Motor neuron (in vitro differentiated cells): ENCODE data around the gene MGAM2. TPM values are rescaled to one million over a fixed set of nuclear protein-coding genes. Genes with fewer than 3 reads are reported as not detected.

Experiments
- ATAC-seq, 8 experiments: fragments of 200-7000 bp; cut with Tn5 transposase; replicated peaks in 6 of 8; 2 replicates each; pipeline ENCODE4 v1.8.0; 2021; ENCODE audit warnings: mild to moderate bottlenecking in 8 of 8, moderate library complexity in 8 of 8
- H3K27ac ChIP-seq, 2 donors: fragments of 250-450 bp; sonication (Bioruptor Pico); 2 replicates each; pipeline ENCODE4 v1.9.0; 2021; ENCODE audit warnings: antibody characterized with exemption in 2 of 2, mild to moderate bottlenecking in 2 of 2, moderate library complexity in 1 of 2
- H3K4me1 ChIP-seq, 2 donors: fragments of 250-450 bp; sonication (Bioruptor Pico); replicated peaks in 1 of 2; 2 replicates each; pipeline ENCODE4 v1.6.1; 2021; ENCODE audit warnings: antibody characterized with exemption in 2 of 2, mild to moderate bottlenecking in 2 of 2, moderate library complexity in 1 of 2
- H3K4me3 ChIP-seq, 5 donors: fragments of 250-450 bp; sonication (Bioruptor Pico); 2 replicates each; pipeline ENCODE4 v1.9.0; 2021; ENCODE audit warnings: antibody characterized with exemption in 5 of 5, mild to moderate bottlenecking in 5 of 5, moderate library complexity in 4 of 5
- WGBS, 10 experiments: fragments of 450-650 bp; shearing (Covaris generic); methylation state at CpG; one replicate each; pipeline ENCODE4 v1.0.0; 2022; 5-methylcytosine and 5-hydroxymethylcytosine counted together
- in situ Hi-C, 9 experiments: fragments of 400-800 bp; cut with MboI; loops; one replicate each; pipeline ENCODE4 v1.15.0; 2021; ENCODE audit warnings: low sequenced_read_pairs in 9 of 9, low pct_unique_long_range_greater_than_20kb in 2 of 9; ENCODE audit not compliant: unreplicated experiment in 9 of 9
- total RNA-seq, 8 experiments: library from RNA; unstranded; fragments of 300-600 nt; gene quantifications; 2 replicates each; pipeline versions ENCODE4 v1.2.3 to v1.2.4, GENCODE V29; 2022

Gene MGAM2
- total RNA-seq, 8 experiments from 2014 or later, result under 0.01 to 0.63 (median 0.13) TPM; not detected in 2

GRCh38 chr7:142257958-142258357, 146.4 kb downstream of the MGAM2 start, which contains the start of gene PRSS58:
PRSS58 (minus strand) TSS chr7:142258058; CDS start chr7:142257707, 351 bp downstream.
- no peak for ATAC-seq
- no peaks in the 10 kb centered on the region for H3K4me1 ChIP-seq
- H3K27ac ChIP-seq, result no peak within 1 kb of the TSS
- WGBS, 10 experiments, result 0 to 71% (median 0%) methylated on average over 1 of the region's 1 CpG; no CpG with 5 or more reads in 5 of the 10 experiments
- H3K4me3 ChIP-seq, result no peak within 1 kb of the TSS
- in situ Hi-C loops, result no loop called here

- no peaks in the 10 kb centered on the region for H3K4me1 ChIP-seq
- WGBS, 10 experiments, result 0 to 86% (median 67%) methylated on average over 1 to 8 of the region's 8 CpGs
- no peak overlapping the region for H3K4me3 ChIP-seq
- no peak overlapping the region for H3K27ac ChIP-seq
- no peak for ATAC-seq
- in situ Hi-C loops, result no loop called here
Observed at GRCh38 chr7:142263598-142264380, 152.3 kb downstream of the MGAM2 start.

Other genes with a start within 250 kb of the MGAM2 start
- gene OR9A4, start 195.3 kb upstream of the MGAM2 start, total RNA-seq, result under 1 TPM in 4 of 8 experiments, not detected in 4; 0.21 to 0.52 (median 0.28) TPM
- gene CLEC5A, start 164.7 kb upstream of the MGAM2 start, total RNA-seq, result under 1 TPM in 7 of 8 experiments, not detected in 1; 0.04 to 0.63 (median 0.38) TPM
- under 1 TPM in 2 of 8 experiments, not detected in 6; 0.11 to 0.24 TPM for gene TAS2R38, start 137.9 kb upstream of the MGAM2 start, total RNA-seq
- under 1 TPM in 6 of 8 experiments, not detected in 2; 0.05 to 0.57 (median 0.15) TPM for gene MGAM, start 115.8 kb upstream of the MGAM2 start, total RNA-seq
- not detected for gene PRSS58, start 146.3 kb downstream of the MGAM2 start, total RNA-seq